ENCODE measurements around the gene PAIP2.
"Not testable (repeated sequence)": the region's sequence is repeated elsewhere in the genome, so short reads cannot be mapped to it uniquely, and the experiment has no call there.

The PAIP2 gene

GRCh38 chr5:139341187-139341688, 416 bp upstream of the PAIP2 start:
- peaks cover 14% of the 10 kb centered on the region for H3K4me1 ChIP-seq (ENCODE audit: control insufficient read depth, insufficient read depth, low read length)
- H3K27me3 ChIP-seq (ENCODE audit: control insufficient read depth, insufficient read depth, low read length), result no peaks in the 10 kb centered on the region
- H3K4me3 ChIP-seq (ENCODE audit: low read length), result peak overlapping the region; percentile 79
- no peaks in the 10 kb centered on the region for H3K36me3 ChIP-seq (ENCODE audit: control insufficient read depth, insufficient read depth, low read length)
- H3K9me3 ChIP-seq (ENCODE audit: control insufficient read depth, low read length), result no peaks in the 10 kb centered on the region
- peak overlapping the region; percentile 44 for H3K9ac ChIP-seq (ENCODE audit: low read length)

- Histone ChIP-seq H3K36me3 (ENCODE audit: control insufficient read depth, insufficient read depth, low read length) (no peaks in the 10 kb centered on the region), H3K27me3 (ENCODE audit: control insufficient read depth, insufficient read depth, low read length) (no peaks in the 10 kb centered on the region), H3K4me3 (ENCODE audit: low read length) (peak overlapping the region; percentile 79), H3K9me3 (ENCODE audit: control insufficient read depth, low read length) (no peaks in the 10 kb centered on the region), H3K4me1 (ENCODE audit: control insufficient read depth, insufficient read depth, low read length) (peaks cover 14% of the 10 kb centered on the region), H3K9ac (ENCODE audit: low read length) (peak overlapping the region; percentile 92)
Observed at GRCh38 chr5:139342423-139342723, 719 bp downstream of the PAIP2 start.

GRCh38 chr5:139343476-139343875, 1.8 kb downstream of the PAIP2 start:
- Histone ChIP-seq H3K4me1 (ENCODE audit: control insufficient read depth, insufficient read depth, low read length) (peaks cover 14% of the 10 kb centered on the region), H3K9me3 (ENCODE audit: control insufficient read depth, low read length) (no peaks in the 10 kb centered on the region)

GRCh38 chr5:139344177-139344576, 2.5 kb downstream of the PAIP2 start:
- no peaks in the 10 kb centered on the region for H3K27me3 ChIP-seq (ENCODE audit: control insufficient read depth, insufficient read depth, low read length)
- no peaks in the 10 kb centered on the region for H3K36me3 ChIP-seq (ENCODE audit: control insufficient read depth, insufficient read depth, low read length)
- H3K4me3 ChIP-seq (ENCODE audit: low read length), result no peak overlapping the region
- H3K9ac ChIP-seq (ENCODE audit: low read length), result no peak overlapping the region
- peaks cover 14% of the 10 kb centered on the region for H3K4me1 ChIP-seq (ENCODE audit: control insufficient read depth, insufficient read depth, low read length)
- no peaks in the 10 kb centered on the region for H3K9me3 ChIP-seq (ENCODE audit: control insufficient read depth, low read length)

More at GRCh38 chr5:139343476-139343875, 1.8 kb downstream of the PAIP2 start:
- H3K9ac ChIP-seq (ENCODE audit: low read length), result no peak overlapping the region
- no peaks in the 10 kb centered on the region for H3K36me3 ChIP-seq (ENCODE audit: control insufficient read depth, insufficient read depth, low read length)
- H3K4me3 ChIP-seq (ENCODE audit: low read length), result no peak overlapping the region
- no peaks in the 10 kb centered on the region for H3K27me3 ChIP-seq (ENCODE audit: control insufficient read depth, insufficient read depth, low read length)

- not testable (repeated sequence) for H3K27me3 ChIP-seq (ENCODE audit: control insufficient read depth, insufficient read depth, low read length); H3K36me3 ChIP-seq (ENCODE audit: control insufficient read depth, insufficient read depth, low read length); H3K4me3 ChIP-seq (ENCODE audit: low read length); H3K9ac ChIP-seq (ENCODE audit: low read length); H3K9me3 ChIP-seq (ENCODE audit: control insufficient read depth, low read length)
- peaks cover 14% of the 10 kb centered on the region for H3K4me1 ChIP-seq (ENCODE audit: control insufficient read depth, insufficient read depth, low read length)
Observed at GRCh38 chr5:139345442-139345841, 3.8 kb downstream of the PAIP2 start.

- not testable (repeated sequence) for H3K9ac ChIP-seq (ENCODE audit: low read length); H3K9me3 ChIP-seq (ENCODE audit: control insufficient read depth, low read length); H3K27me3 ChIP-seq (ENCODE audit: control insufficient read depth, insufficient read depth, low read length); H3K36me3 ChIP-seq (ENCODE audit: control insufficient read depth, insufficient read depth, low read length); H3K4me1 ChIP-seq (ENCODE audit: control insufficient read depth, insufficient read depth, low read length); H3K4me3 ChIP-seq (ENCODE audit: low read length)
Observed at GRCh38 chr5:139347863-139348262, 6.2 kb downstream of the PAIP2 start.

GRCh38 chr5:139354186-139354585, 12.5 kb downstream of the PAIP2 start:
- Histone ChIP-seq H3K36me3 (ENCODE audit: control insufficient read depth, insufficient read depth, low read length) (no peaks in the 10 kb centered on the region), H3K4me1 (ENCODE audit: control insufficient read depth, insufficient read depth, low read length) (no peaks in the 10 kb centered on the region), H3K4me3 (ENCODE audit: low read length) (no peak overlapping the region), H3K9me3 (ENCODE audit: control insufficient read depth, low read length) (no peaks in the 10 kb centered on the region), H3K27me3 (ENCODE audit: control insufficient read depth, insufficient read depth, low read length) (no peaks in the 10 kb centered on the region), H3K9ac (ENCODE audit: low read length) (no peak overlapping the region)

GRCh38 chr5:139355900-139356299, 14.2 kb downstream of the PAIP2 start:
- not testable (repeated sequence) for H3K4me1 ChIP-seq (ENCODE audit: control insufficient read depth, insufficient read depth, low read length); H3K36me3 ChIP-seq (ENCODE audit: control insufficient read depth, insufficient read depth, low read length)

GRCh38 chr5:139358064-139358463, 16.4 kb downstream of the PAIP2 start:
- Histone ChIP-seq H3K36me3 (ENCODE audit: control insufficient read depth, insufficient read depth, low read length) (no peaks in the 10 kb centered on the region), H3K9ac (ENCODE audit: low read length) (no peak overlapping the region), H3K4me3 (ENCODE audit: low read length) (no peak overlapping the region), H3K4me1 (ENCODE audit: control insufficient read depth, insufficient read depth, low read length) (no peaks in the 10 kb centered on the region), H3K9me3 (ENCODE audit: control insufficient read depth, low read length) (no peaks in the 10 kb centered on the region), H3K27me3 (ENCODE audit: control insufficient read depth, insufficient read depth, low read length) (no peaks in the 10 kb centered on the region)

More at GRCh38 chr5:139355900-139356299, 14.2 kb downstream of the PAIP2 start:
- H3K27me3 ChIP-seq (ENCODE audit: control insufficient read depth, insufficient read depth, low read length); H3K4me3 ChIP-seq (ENCODE audit: low read length); H3K9me3 ChIP-seq (ENCODE audit: control insufficient read depth, low read length); H3K9ac ChIP-seq (ENCODE audit: low read length): not testable (repeated sequence)

GRCh38 chr5:139360384-139360783, 18.7 kb downstream of the PAIP2 start:
- Histone ChIP-seq H3K36me3 (ENCODE audit: control insufficient read depth, insufficient read depth, low read length) (peaks cover 8% of the 10 kb centered on the region), H3K4me1 (ENCODE audit: control insufficient read depth, insufficient read depth, low read length) (no peaks in the 10 kb centered on the region), H3K27me3 (ENCODE audit: control insufficient read depth, insufficient read depth, low read length) (no peaks in the 10 kb centered on the region), H3K9ac (ENCODE audit: low read length) (no peak overlapping the region), H3K9me3 (ENCODE audit: control insufficient read depth, low read length) (no peaks in the 10 kb centered on the region), H3K4me3 (ENCODE audit: low read length) (no peak overlapping the region)

- Histone ChIP-seq H3K27me3 (ENCODE audit: control insufficient read depth, insufficient read depth, low read length) (no peaks in the 10 kb centered on the region), H3K36me3 (ENCODE audit: control insufficient read depth, insufficient read depth, low read length) (peaks cover 8% of the 10 kb centered on the region), H3K4me3 (ENCODE audit: low read length) (no peak overlapping the region), H3K9me3 (ENCODE audit: control insufficient read depth, low read length) (no peaks in the 10 kb centered on the region), H3K4me1 (ENCODE audit: control insufficient read depth, insufficient read depth, low read length) (no peaks in the 10 kb centered on the region), H3K9ac (ENCODE audit: low read length) (no peak overlapping the region)
Observed at GRCh38 chr5:139361835-139362429, 20.3 kb downstream of the PAIP2 start.

- H3K27me3 ChIP-seq (ENCODE audit: control insufficient read depth, insufficient read depth, low read length), result no peaks in the 10 kb centered on the region
- no peaks in the 10 kb centered on the region for H3K9me3 ChIP-seq (ENCODE audit: control insufficient read depth, low read length)
- H3K36me3 ChIP-seq (ENCODE audit: control insufficient read depth, insufficient read depth, low read length), result peaks cover 8% of the 10 kb centered on the region
- no peaks in the 10 kb centered on the region for H3K4me1 ChIP-seq (ENCODE audit: control insufficient read depth, insufficient read depth, low read length)
- no peak overlapping the region for H3K4me3 ChIP-seq (ENCODE audit: low read length)
- no peak overlapping the region for H3K9ac ChIP-seq (ENCODE audit: low read length)
Observed at GRCh38 chr5:139363937-139364336, 22.3 kb downstream of the PAIP2 start.

- peaks cover 8% of the 10 kb centered on the region for H3K36me3 ChIP-seq (ENCODE audit: control insufficient read depth, insufficient read depth, low read length)
- H3K4me3 ChIP-seq (ENCODE audit: low read length), result no peak overlapping the region
- no peaks in the 10 kb centered on the region for H3K27me3 ChIP-seq (ENCODE audit: control insufficient read depth, insufficient read depth, low read length)
- H3K9me3 ChIP-seq (ENCODE audit: control insufficient read depth, low read length), result no peaks in the 10 kb centered on the region
- H3K4me1 ChIP-seq (ENCODE audit: control insufficient read depth, insufficient read depth, low read length), result no peaks in the 10 kb centered on the region
- H3K9ac ChIP-seq (ENCODE audit: low read length), result no peak overlapping the region
Observed at GRCh38 chr5:139364466-139364865, 22.8 kb downstream of the PAIP2 start.
